ENCODE data around the gene SEC11A.
"Not testable (repeated sequence)": the region's sequence is repeated elsewhere in the genome, so short reads cannot be mapped to it uniquely, and the experiment has no call there.

Gene SEC11A

GRCh38 chr15:84751721-84752120 is 35.8 kb upstream of the SEC11A start:
- H2AFZ ChIP-seq (ENCODE audit: low read length); H3K4ac ChIP-seq (ENCODE audit: low read length); H4K91ac ChIP-seq (ENCODE audit: low read depth, low read length, poor library complexity); H3K79me1 ChIP-seq (ENCODE audit: low read depth, low read length); H3K4me1 ChIP-seq (ENCODE audit: control insufficient read depth in 2 of 2, insufficient read depth in 1 of 2, low read depth in 1 of 2, low read length in 2 of 2); H3K4me3 ChIP-seq (ENCODE audit: low read length in 2 of 2); H2BK12ac ChIP-seq (ENCODE audit: low read length); H2BK15ac ChIP-seq (ENCODE audit: low read length); H3K4me2 ChIP-seq (ENCODE audit: insufficient read depth, low read length, poor library complexity, severe bottlenecking); H3K14ac ChIP-seq (ENCODE audit: low read length); H3K27ac ChIP-seq (replicated peaks; ENCODE audit: low read length); H3K23ac ChIP-seq (ENCODE audit: low read depth, low read length, poor library complexity); H3K36me3 ChIP-seq (replicated peaks in 1 of 2; ENCODE audit: control insufficient read depth in 2 of 2, insufficient read depth in 2 of 2, low read length in 2 of 2); DNase-seq (ENCODE audit: low spot score); H2AK5ac ChIP-seq (ENCODE audit: low read depth, low read length); H3K9ac ChIP-seq (ENCODE audit: low read depth, low read length, poor library complexity); H3K18ac ChIP-seq (ENCODE audit: low read length); H4K8ac ChIP-seq (ENCODE audit: low read depth, low read length); H2BK5ac ChIP-seq (ENCODE audit: low read length); H3K9me3 ChIP-seq (replicated peaks in 1 of 2; ENCODE audit: control insufficient read depth in 2 of 2, insufficient read depth in 1 of 2, low read depth in 1 of 2, low read length in 2 of 2); H3K27me3 ChIP-seq (ENCODE audit: control insufficient read depth in 3 of 3, insufficient read depth in 3 of 3, low read depth in 1 of 3, low read length in 3 of 3); H2BK120ac ChIP-seq (ENCODE audit: low read depth, low read length): not testable (repeated sequence)
- WGBS, 2 donors (ENCODE audit: extremely low coverage in 2 of 2, insufficient read length in 2 of 2, insufficient replicate concordance in 1 of 2): no CpG with 5 or more reads among the region's 6 CpGs

DNA sequence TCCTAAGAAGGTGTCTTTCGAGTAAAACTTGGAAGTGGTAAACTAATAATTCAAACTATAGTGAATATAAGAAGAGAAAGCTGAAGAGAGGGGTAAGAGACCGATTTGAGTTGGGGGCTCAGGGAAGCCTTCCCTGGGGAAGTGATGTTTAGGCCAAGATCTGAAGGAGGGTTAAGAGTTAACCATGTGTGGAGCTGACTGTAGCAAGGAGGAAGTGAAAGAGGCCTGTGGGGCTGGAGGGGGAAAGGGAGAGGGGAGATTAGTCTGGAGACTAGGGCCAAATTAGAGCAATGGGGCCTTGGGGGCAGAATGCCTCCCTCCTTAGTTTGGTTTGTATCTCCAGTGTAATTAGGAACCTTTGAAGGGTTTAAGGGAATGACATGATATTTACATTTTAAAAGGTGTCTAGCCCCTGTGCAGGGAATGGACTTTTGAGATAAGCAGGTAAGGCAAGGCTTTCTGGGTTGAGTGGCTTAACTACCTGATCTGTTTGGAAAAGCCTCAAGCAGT is 34.7 kb upstream of the SEC11A start:
- no peaks in the 10 kb centered on the region for H3K79me1 ChIP-seq (ENCODE audit: low read depth, low read length)
- DNase-seq (ENCODE audit: low spot score): no peak
- H2BK5ac ChIP-seq (ENCODE audit: low read length): no peak overlapping the region
- no peak overlapping the region for H3K27ac ChIP-seq (replicated peaks; ENCODE audit: low read length)
- H3K9me3 ChIP-seq (replicated peaks in 1 of 2; ENCODE audit: control insufficient read depth in 2 of 2, insufficient read depth in 1 of 2, low read depth in 1 of 2, low read length in 2 of 2): no peaks in the 10 kb centered on the region
- H4K91ac ChIP-seq (ENCODE audit: low read depth, low read length, poor library complexity): no peak overlapping the region
- H3K4me2 ChIP-seq (ENCODE audit: insufficient read depth, low read length, poor library complexity, severe bottlenecking): no peak overlapping the region
- H3K14ac ChIP-seq (ENCODE audit: low read length): no peak overlapping the region
- H2BK120ac ChIP-seq (ENCODE audit: low read depth, low read length): no peak overlapping the region
- no peak overlapping the region for H2AFZ ChIP-seq (ENCODE audit: low read length)
- H3K4me1 ChIP-seq (ENCODE audit: control insufficient read depth in 2 of 2, insufficient read depth in 1 of 2, low read depth in 1 of 2, low read length in 2 of 2): peaks cover 6 to 9% of the 10 kb centered on the region in 2 donors
- H3K4me3 ChIP-seq (ENCODE audit: low read length in 2 of 2): no peak overlapping the region
- no peak overlapping the region for H3K4ac ChIP-seq (ENCODE audit: low read length)
- no peaks in the 10 kb centered on the region for H3K27me3 ChIP-seq (ENCODE audit: control insufficient read depth in 3 of 3, insufficient read depth in 3 of 3, low read depth in 1 of 3, low read length in 3 of 3)
- H3K9ac ChIP-seq (ENCODE audit: low read depth, low read length, poor library complexity): no peak overlapping the region
- H2BK12ac ChIP-seq (ENCODE audit: low read length): no peak overlapping the region
- no CpG with 5 or more reads among the region's 2 CpGs for WGBS, 2 donors (ENCODE audit: extremely low coverage in 2 of 2, insufficient read length in 2 of 2, insufficient replicate concordance in 1 of 2)
- H3K23ac ChIP-seq (ENCODE audit: low read depth, low read length, poor library complexity): no peak overlapping the region
- H3K18ac ChIP-seq (ENCODE audit: low read length): no peak overlapping the region
- no peak overlapping the region for H2AK5ac ChIP-seq (ENCODE audit: low read depth, low read length)
- H2BK15ac ChIP-seq (ENCODE audit: low read length): no peak overlapping the region
- peaks cover 0 to 5% of the 10 kb centered on the region in 2 donors for H3K36me3 ChIP-seq (replicated peaks in 1 of 2; ENCODE audit: control insufficient read depth in 2 of 2, insufficient read depth in 2 of 2, low read length in 2 of 2)
- no peak overlapping the region for H4K8ac ChIP-seq (ENCODE audit: low read depth, low read length)

DNA sequence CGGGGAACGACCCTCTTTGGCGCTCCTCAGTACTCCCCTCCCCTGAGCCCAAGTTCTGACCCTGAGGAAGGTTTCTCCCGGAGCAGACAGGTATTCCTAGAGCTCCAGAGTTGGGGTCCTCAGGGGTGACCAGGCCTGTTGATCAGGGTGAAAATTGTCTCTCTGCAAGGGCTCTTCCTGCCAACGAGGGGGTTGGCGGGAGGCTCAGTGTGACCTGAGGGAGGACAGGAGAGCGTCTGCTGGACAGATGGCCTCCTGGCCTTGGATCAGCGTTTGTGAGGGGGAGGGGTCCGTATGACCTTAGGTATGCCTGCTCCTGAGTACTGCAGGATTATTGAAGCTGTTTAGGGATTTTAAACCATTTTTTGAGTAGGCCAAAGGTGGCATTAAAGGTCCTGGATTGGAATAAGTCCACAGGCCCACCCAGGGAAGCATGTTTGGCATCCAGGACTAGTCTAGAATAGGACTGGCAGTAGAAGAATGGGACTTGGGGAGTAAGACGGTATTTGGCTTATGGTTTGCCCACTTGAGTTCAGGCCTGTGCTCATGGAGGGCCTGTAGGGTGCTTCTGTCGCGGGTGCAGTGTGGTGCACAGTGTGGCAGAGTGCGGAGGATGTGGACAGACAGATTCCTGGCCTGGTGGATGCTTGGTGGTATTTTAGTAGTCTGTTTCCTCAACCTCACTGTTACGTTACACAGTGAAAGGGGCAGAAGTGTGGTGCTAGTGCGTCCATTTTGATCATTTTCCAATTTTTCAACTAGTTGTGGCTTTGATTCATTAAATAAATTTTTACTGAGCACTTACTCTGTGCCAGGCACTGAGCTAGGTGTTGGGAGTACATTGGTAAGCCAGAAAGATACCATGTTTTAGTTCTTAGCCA is 33.4 kb upstream of the SEC11A start:
- Histone ChIP-seq H3K9ac (ENCODE audit: low read depth, low read length, poor library complexity) (peak overlapping the region; percentile 89), H4K91ac (ENCODE audit: low read depth, low read length, poor library complexity) (no peak overlapping the region), H3K27me3 (ENCODE audit: control insufficient read depth in 3 of 3, insufficient read depth in 3 of 3, low read depth in 1 of 3, low read length in 3 of 3) (no peaks in the 10 kb centered on the region), H2AK5ac (ENCODE audit: low read depth, low read length) (no peak overlapping the region), H2BK12ac (ENCODE audit: low read length) (no peak overlapping the region), H4K8ac (ENCODE audit: low read depth, low read length) (no peak overlapping the region), H2BK120ac (ENCODE audit: low read depth, low read length) (no peak overlapping the region), H3K79me1 (ENCODE audit: low read depth, low read length) (no peaks in the 10 kb centered on the region), H3K4ac (ENCODE audit: low read length) (no peak overlapping the region), H2BK5ac (ENCODE audit: low read length) (no peak overlapping the region), H3K4me2 (ENCODE audit: insufficient read depth, low read length, poor library complexity, severe bottlenecking) (peak overlapping the region; percentile 75), H3K4me3 (ENCODE audit: low read length in 2 of 2) (peak overlapping the region; percentile 59 to 94), H3K9me3 (replicated peaks in 1 of 2; ENCODE audit: control insufficient read depth in 2 of 2, insufficient read depth in 1 of 2, low read depth in 1 of 2, low read length in 2 of 2) (no peaks in the 10 kb centered on the region), H3K18ac (ENCODE audit: low read length) (peak overlapping the region; percentile 94), H3K23ac (ENCODE audit: low read depth, low read length, poor library complexity) (peak overlapping the region; percentile 49), H3K36me3 (replicated peaks in 1 of 2; ENCODE audit: control insufficient read depth in 2 of 2, insufficient read depth in 2 of 2, low read length in 2 of 2) (peaks cover 0 to 5% of the 10 kb centered on the region in 2 donors), H3K27ac (replicated peaks; ENCODE audit: low read length) (peak overlapping the region; percentile 7), H2AFZ (ENCODE audit: low read length) (peak overlapping the region; percentile 95), H2BK15ac (ENCODE audit: low read length) (no peak overlapping the region), H3K4me1 (ENCODE audit: control insufficient read depth in 2 of 2, insufficient read depth in 1 of 2, low read depth in 1 of 2, low read length in 2 of 2) (peaks cover 6 to 9% of the 10 kb centered on the region in 2 donors), H3K14ac (ENCODE audit: low read length) (no peak overlapping the region)
- DNase-seq (ENCODE audit: low spot score): peak; percentile 27
- WGBS, 2 donors (ENCODE audit: extremely low coverage in 2 of 2, insufficient read length in 2 of 2, insufficient replicate concordance in 1 of 2): no CpG with 5 or more reads among the region's 15 CpGs
